GM12891 (cell line): Measurements from ENCODE around the gene MRPL54.

Source experiments
- POLR2A ChIP-seq: IDR thresholded peaks from 2 replicates; pipeline ENCODE4 v1.6.1; 2011; ENCODE audit warnings: low read depth, low read length, control low read depth
- POLR2AphosphoS5 ChIP-seq: IDR thresholded peaks from 2 replicates; pipeline ENCODE4 v1.6.1; 2011; ENCODE audit warnings: low read depth, low read length, control low read depth
- SPI1 ChIP-seq: IDR thresholded peaks from 2 replicates; pipeline ENCODE4 v1.6.1; 2011; ENCODE audit warnings: low read depth, low read length, control low read depth
- TAF1 ChIP-seq: IDR thresholded peaks from 2 replicates; pipeline ENCODE4 v1.6.1; 2011; ENCODE audit warnings: low read depth, low read length, control low read depth

DNA sequence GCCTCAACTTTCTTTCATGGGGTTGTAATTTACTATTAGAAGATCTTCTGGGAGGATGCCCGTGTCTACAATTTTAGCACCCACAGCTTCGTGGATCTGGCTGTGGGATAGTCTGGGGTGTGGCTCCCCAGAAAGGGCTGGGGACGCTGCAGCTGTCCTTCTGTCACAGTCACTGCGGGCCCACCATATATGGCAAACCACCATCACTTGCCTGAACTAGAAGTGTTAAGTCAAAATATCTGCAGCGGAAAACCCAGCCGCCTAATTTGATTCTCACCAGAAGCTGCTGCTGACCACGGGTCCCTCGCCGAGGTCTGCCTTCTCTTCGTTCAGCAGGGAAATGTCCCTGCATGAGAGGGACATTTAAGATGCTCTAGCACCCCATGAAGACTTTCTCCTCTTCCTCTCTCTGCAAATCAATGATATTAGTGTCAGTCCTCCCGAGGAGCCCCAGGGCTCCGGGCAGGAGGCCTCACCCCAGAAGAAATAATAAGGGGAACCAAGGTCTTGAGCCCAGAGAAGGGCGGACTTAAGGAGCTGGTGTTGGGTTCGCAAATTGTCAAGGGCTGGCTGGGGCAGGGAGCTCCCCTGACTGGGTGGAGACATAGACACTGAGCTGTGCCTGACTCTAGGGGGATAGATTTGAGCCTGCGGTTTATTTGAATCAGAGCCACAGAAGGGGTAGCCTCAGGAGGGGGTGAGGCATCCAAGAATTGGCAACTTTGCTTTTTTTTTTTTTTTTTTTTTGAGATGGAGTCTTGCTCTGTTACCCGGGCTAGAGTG lies 26.7 kb downstream of the MRPL54 start:
- no peak for TF ChIP-seq POLR2AphosphoS5
- no peak for TF ChIP-seq POLR2A
- no peak for TF ChIP-seq TAF1
- TF ChIP-seq SPI1: no peak
